VCaP (cell line): ENCODE data around the gene PCSK7.

Experiments used
- H3K27ac ChIP-seq: fragments of 450-650 bp; 2 replicates; pipeline ENCODE4 v1.5.1; 2017
- CTCF ChIP-seq: fragments of 450-650 bp; conservative IDR thresholded peaks from 2 replicates; pipeline ENCODE4 v1.5.1; 2017; ENCODE audit warnings: mild to moderate bottlenecking, moderate library complexity

PCSK7 gene

GRCh38 chr11:117172724-117173421, 59.0 kb downstream of the PCSK7 start:
- H3K27ac ChIP-seq, result peak overlapping the region; percentile 12; the same call in 1 of the 2 replicates
- TF ChIP-seq CTCF, result no peak

GRCh38 chr11:117171404-117172061, 60.3 kb downstream of the PCSK7 start:
- no peak for TF ChIP-seq CTCF
- H3K27ac ChIP-seq, result no peak overlapping the region

GRCh38 chr11:117171007-117171403, 60.9 kb downstream of the PCSK7 start:
- TF ChIP-seq CTCF, result no peak
- H3K27ac ChIP-seq, result no peak overlapping the region

GRCh38 chr11:117170210-117170609, 61.7 kb downstream of the PCSK7 start:
- no peak for TF ChIP-seq CTCF
- no peak overlapping the region for H3K27ac ChIP-seq

- no peak for TF ChIP-seq CTCF
- no peak overlapping the region for H3K27ac ChIP-seq
Measured at GRCh38 chr11:117169736-117170135, 62.1 kb downstream of the PCSK7 start.

- no peak for TF ChIP-seq CTCF
- no peak overlapping the region for H3K27ac ChIP-seq
Measured at GRCh38 chr11:117166491-117166890, 65.4 kb downstream of the PCSK7 start.

GRCh38 chr11:117160826-117161225, 71.0 kb downstream of the PCSK7 start:
- no peak for TF ChIP-seq CTCF

More at GRCh38 chr11:117160826-117161225, 71.0 kb downstream of the PCSK7 start:
- no peak overlapping the region for H3K27ac ChIP-seq
